Neutrophil (primary cell): ENCODE measurements around the gene TESPA1.

ENCODE experiments used
- H3K27ac ChIP-seq: fragments of 200-600 bp; sonication (generic); 2 replicates; pipeline ENCODE4 v1.5.1; 2016; ENCODE audit warnings: mild to moderate bottlenecking, moderate library complexity
- H3K27me3 ChIP-seq: fragments of 200-600 bp; sonication (generic); 2 replicates; pipeline ENCODE4 v1.6.0; 2016; ENCODE audit warnings: mild to moderate bottlenecking
- H3K36me3 ChIP-seq: fragments of 200-600 bp; sonication (generic); 2 replicates; pipeline ENCODE4 v1.5.1; 2017
- H3K4me1 ChIP-seq, 2 experiments: fragments of 200-600 bp in 1 of 2; sonication (generic) in 1 of 2; 1 replicate in 1 of 2; 2 replicates in 1 of 2; pipeline versions ENCODE4 v1.5.1 to v1.6.1; 2013 to 2016; ENCODE audit warnings: low read depth in 1 of 2, low read length in 1 of 2, mild to moderate bottlenecking in 1 of 2, moderate library complexity in 1 of 2; ENCODE audit not compliant: control insufficient read depth in 1 of 2, insufficient read depth in 1 of 2
- H3K4me3 ChIP-seq, 2 experiments: fragments of 200-600 bp in 1 of 2; sonication (generic) in 1 of 2; 1 replicate in 1 of 2; 2 replicates in 1 of 2; pipeline ENCODE4 v1.5.1; 2013 to 2016; ENCODE audit warnings: low read depth in 1 of 2, low read length in 1 of 2, mild to moderate bottlenecking in 1 of 2, moderate library complexity in 1 of 2
- H3K9me3 ChIP-seq: fragments of 200-600 bp; sonication (generic); 2 replicates; pipeline ENCODE4 v1.5.1; 2016
- CTCF ChIP-seq: fragments of 200-600 bp; sonication (generic); IDR thresholded peaks from 2 replicates; pipeline ENCODE4 v1.5.1; 2016; ENCODE audit warnings: antibody characterized with exemption

Gene TESPA1

GRCh38 chr12:54984658-54985376 is at the start of gene TESPA1:
Gene TESPA1 (minus strand): TSS chr12:54984762. CDS start chr12:54974562, 10,200 bp downstream.
- TF ChIP-seq CTCF, result no peak
- Histone ChIP-seq H3K4me3 (peak within 1 kb of the TSS in 1 of 2 experiments; percentile 41), H3K4me1 (peaks cover 7 to 16% of the 10 kb centered on the region in 2 experiments), H3K27me3 (no peaks in the 10 kb centered on the region), H3K27ac (peak within 1 kb of the TSS; percentile 70), H3K9me3 (no peaks in the 10 kb centered on the region), H3K36me3 (no peaks in the 10 kb centered on the region)

- H3K9me3 ChIP-seq, result no peaks in the 10 kb centered on the region
Measured at GRCh38 chr12:55034218-55034617, 49.7 kb upstream of the TESPA1 start.

GRCh38 chr12:55025508-55025907 is 40.9 kb upstream of the TESPA1 start:
- H3K9me3 ChIP-seq, result no peaks in the 10 kb centered on the region
- no peak overlapping the region for H3K4me3 ChIP-seq
- no peaks in the 10 kb centered on the region for H3K36me3 ChIP-seq
- H3K27me3 ChIP-seq, result peaks cover 93% of the 10 kb centered on the region
- H3K27ac ChIP-seq, result no peak overlapping the region
- no peak for TF ChIP-seq CTCF
- no peaks in the 10 kb centered on the region for H3K4me1 ChIP-seq

More at GRCh38 chr12:55034218-55034617, 49.7 kb upstream of the TESPA1 start:
- Histone ChIP-seq H3K4me1 (peaks cover 11 to 23% of the 10 kb centered on the region in 2 experiments), H3K4me3 (no peak overlapping the region), H3K27me3 (peaks cover 9% of the 10 kb centered on the region), H3K36me3 (no peaks in the 10 kb centered on the region), H3K27ac (no peak overlapping the region)
- no peak for TF ChIP-seq CTCF

- Histone ChIP-seq H3K9me3 (no peaks in the 10 kb centered on the region), H3K4me1 (no peaks in the 10 kb centered on the region), H3K4me3 (no peak overlapping the region), H3K27ac (no peak overlapping the region), H3K36me3 (no peaks in the 10 kb centered on the region), H3K27me3 (peaks cover 96% of the 10 kb centered on the region)
- TF ChIP-seq CTCF, result no peak
Measured at GRCh38 chr12:55024575-55024974, 40.0 kb upstream of the TESPA1 start.

- H3K27me3 ChIP-seq, result peaks cover 98% of the 10 kb centered on the region
- H3K4me1 ChIP-seq, result no peaks in the 10 kb centered on the region
- no peaks in the 10 kb centered on the region for H3K36me3 ChIP-seq
- no peak for TF ChIP-seq CTCF
- H3K9me3 ChIP-seq, result no peaks in the 10 kb centered on the region
- no peak within 1 kb of the TSS for H3K4me3 ChIP-seq
- H3K27ac ChIP-seq, result no peak within 1 kb of the TSS
Measured at GRCh38 chr12:55019784-55020183, 35.2 kb upstream of the TESPA1 start, which contains the start of gene NEUROD4. Gene NEUROD4 (plus strand): TSS chr12:55019974. CDS start chr12:55026440, 6,466 bp downstream.
